ENCODE data around the gene UQCRH. TPM values are rescaled to one million over a fixed set of nuclear protein-coding genes. Genes with fewer than 3 reads are reported as not detected.
A peak's percentile ranks its signal among the peaks of the same experiment; 100 is the strongest.

Gene UQCRH
- total RNA-seq, 1 experiment from 2014 or later: 508 TPM

DNA sequence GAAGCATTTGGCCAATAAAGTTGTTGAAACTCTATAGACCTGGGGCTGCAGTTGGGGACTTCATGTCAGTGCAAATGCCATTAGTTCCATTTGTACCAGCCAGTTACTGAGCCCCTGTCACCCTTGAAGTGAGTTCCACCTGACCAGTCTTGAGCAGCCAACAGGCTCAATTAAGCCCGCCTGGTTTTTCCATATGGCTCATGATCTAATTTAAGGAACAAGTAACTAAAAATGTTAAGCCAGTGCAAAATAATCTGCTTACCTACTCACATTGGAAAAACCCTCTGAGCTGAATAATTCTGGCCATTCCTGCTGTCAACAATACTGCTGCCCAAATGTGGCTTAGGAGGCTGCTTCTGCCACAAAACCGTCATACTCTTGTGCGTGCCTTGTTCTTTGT, 58.7 kb downstream of the UQCRH start:
- no peak overlapping the region for H3K4me2 ChIP-seq (ENCODE audit: insufficient read depth, insufficient read length, low read length)

More for the DNA sequence above, 58.7 kb downstream of the UQCRH start:
- DNase-seq: no peak
- Mint-ChIP-seq H3K27me3 (ENCODE audit: low read depth) (no peaks in the 10 kb centered on the region), H3K27ac (0 out of 7 replicates have a peak overlapping the region, but pooled peaks of 1 of the 3 experiments have one; percentile 74), H3K36me3 (ENCODE audit: insufficient read depth in 1 of 3, low read depth in 3 of 3) (peaks cover 15 to 62% (median 38%) of the 10 kb centered on the region in 3 experiments; a peak in 6 of 7 replicates), H3K4me3 (no peak overlapping the region), H3K4me1 (peaks cover 5 to 8% of the 10 kb centered on the region in 2 experiments), H3K9me3 (no peaks in the 10 kb centered on the region)
- TF ChIP-seq, protein P1, sequence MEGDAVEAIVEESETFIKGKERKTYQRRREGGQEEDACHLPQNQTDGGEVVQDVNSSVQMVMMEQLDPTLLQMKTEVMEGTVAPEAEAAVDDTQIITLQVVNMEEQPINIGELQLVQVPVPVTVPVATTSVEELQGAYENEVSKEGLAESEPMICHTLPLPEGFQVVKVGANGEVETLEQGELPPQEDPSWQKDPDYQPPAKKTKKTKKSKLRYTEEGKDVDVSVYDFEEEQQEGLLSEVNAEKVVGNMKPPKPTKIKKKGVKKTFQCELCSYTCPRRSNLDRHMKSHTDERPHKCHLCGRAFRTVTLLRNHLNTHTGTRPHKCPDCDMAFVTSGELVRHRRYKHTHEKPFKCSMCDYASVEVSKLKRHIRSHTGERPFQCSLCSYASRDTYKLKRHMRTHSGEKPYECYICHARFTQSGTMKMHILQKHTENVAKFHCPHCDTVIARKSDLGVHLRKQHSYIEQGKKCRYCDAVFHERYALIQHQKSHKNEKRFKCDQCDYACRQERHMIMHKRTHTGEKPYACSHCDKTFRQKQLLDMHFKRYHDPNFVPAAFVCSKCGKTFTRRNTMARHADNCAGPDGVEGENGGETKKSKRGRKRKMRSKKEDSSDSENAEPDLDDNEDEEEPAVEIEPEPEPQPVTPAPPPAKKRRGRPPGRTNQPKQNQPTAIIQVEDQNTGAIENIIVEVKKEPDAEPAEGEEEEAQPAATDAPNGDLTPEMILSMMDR (conservative IDR thresholded peaks at IDR 0.05): no peak
- Histone ChIP-seq H3K18ac (ENCODE audit: insufficient read length, low read depth, low read length) (no peak overlapping the region), H3K27ac (ENCODE audit: insufficient read length, low read depth, low read length) (no peak overlapping the region), H3K79me2 (ENCODE audit: insufficient read depth, low read length) (no peaks in the 10 kb centered on the region), H2BK5ac (ENCODE audit: insufficient read length, low read length) (no peak overlapping the region), H3K14ac (ENCODE audit: insufficient read depth, low read length) (no peak overlapping the region), H4K8ac (replicated peaks; ENCODE audit: insufficient read length, low read depth, low read length) (no peak overlapping the region), H3K79me1 (ENCODE audit: insufficient read depth, low read depth, low read length, poor library complexity, severe bottlenecking) (no peaks in the 10 kb centered on the region), H4K20me1 (ENCODE audit: control insufficient read depth, insufficient read depth, insufficient read length) (no peaks in the 10 kb centered on the region), H4K91ac (ENCODE audit: insufficient read length, low read depth, low read length) (no peak overlapping the region), H2AK5ac (ENCODE audit: insufficient read length, low read length) (no peak overlapping the region), H3K56ac (ENCODE audit: insufficient read length, low read depth, low read length) (no peak overlapping the region), H3K23ac (ENCODE audit: insufficient read length, low read depth, low read length) (no peak overlapping the region), H3K27me3 (ENCODE audit: insufficient read depth, low read length) (no peaks in the 10 kb centered on the region), H3K23me2 (ENCODE audit: insufficient read length, low read depth, low read length, poor library complexity, severe bottlenecking) (no peaks in the 10 kb centered on the region), H3K9me3 (ENCODE audit: control insufficient read depth, low read depth, low read length) (no peaks in the 10 kb centered on the region), H3K4me1 (ENCODE audit: insufficient read depth, low read length) (no peaks in the 10 kb centered on the region), H2BK15ac (ENCODE audit: low read depth, low read length) (no peak overlapping the region), H2BK20ac (ENCODE audit: low read depth, low read length, poor library complexity, severe bottlenecking) (no peak overlapping the region), H3K9ac (ENCODE audit: extremely low read depth, insufficient read length, low read length) (no peak overlapping the region), H3T11ph (ENCODE audit: low read length) (no peak overlapping the region), H2BK12ac (ENCODE audit: insufficient read length, low read depth, low read length) (no peak overlapping the region), H2AFZ (ENCODE audit: low read length) (no peak overlapping the region), H2BK120ac (ENCODE audit: low read depth, low read length, poor library complexity, severe bottlenecking) (no peak overlapping the region), H4K5ac (ENCODE audit: insufficient read length, low read depth, low read length) (no peak overlapping the region), H3K4ac (ENCODE audit: low read depth, low read length) (no peak overlapping the region)
- no CpG with 5 or more reads among the region's 3 CpGs for WGBS (ENCODE audit: extremely low coverage, insufficient read length, low lambda C conversion rate)
